Caco-2 (cell line): Measurements from ENCODE around the gene GHDC. TPM values are rescaled to one million over a fixed set of nuclear protein-coding genes. Genes with fewer than 3 reads are reported as not detected.

ENCODE experiments used
- BruUV-seq: library from RNA; stranded (reverse); fragments of 400-500 nt; replicated peaks from 2 replicates; lab custom pipeline; 2021; lab: Mats Ljungman, UMichigan
- CTCF ChIA-PET: fragments of 300-600 bp; sonication (Branson Sonifier 250); formaldehyde crosslinking; loops from one replicate; lab custom pipeline; 2022; ENCODE audit warnings: antibody characterized with exemption; lab: Charles Lee
- POLR2A ChIA-PET: fragments of 300-600 bp; sonication (Branson Sonifier 250); formaldehyde crosslinking; loops from one replicate; lab custom pipeline; 2022; ENCODE audit warnings: antibody characterized with exemption; lab: Charles Lee
- DNase-seq, 2 experiments: peaks; one replicate each; pipeline versions ENCODE4 v3.0.0 to v3.0.0-alpha.2; 2020 to 2022
- H3K27me3 ChIP-seq: replicated peaks from 2 replicates; pipeline ENCODE4 v1.6.0; 2011; ENCODE audit warnings: low read length; ENCODE audit not compliant: control insufficient read depth, insufficient read depth
- H3K36me3 ChIP-seq: 2 replicates; pipeline ENCODE4 v1.5.1; 2011; ENCODE audit warnings: low read length; ENCODE audit not compliant: control insufficient read depth, insufficient read depth
- H3K4me1 ChIP-seq: fragments of 250-450 bp; sonication (Bioruptor Pico); 2 replicates; pipeline ENCODE4 v1.5.1; 2020; ENCODE audit warnings: mild to moderate bottlenecking
- H3K4me3 ChIP-seq: 2 replicates; pipeline ENCODE4 v1.5.1; 2011; ENCODE audit warnings: low read depth, mild to moderate bottlenecking, control low read depth, low read length
- H3K9me3 ChIP-seq: fragments of 250-450 bp; sonication (Bioruptor Pico); 2 replicates; pipeline ENCODE4 v1.5.1; 2020; ENCODE audit warnings: mild to moderate bottlenecking, moderate library complexity
- H3K27ac Mint-ChIP-seq: one replicate; pipeline ENCODE4 v1.8.0; 2022; ENCODE audit warnings: mixed read lengths; ENCODE audit not compliant: unreplicated experiment
- H3K27me3 Mint-ChIP-seq: one replicate; pipeline ENCODE4 v1.8.0; 2022; ENCODE audit warnings: mixed read lengths; ENCODE audit not compliant: insufficient read depth, unreplicated experiment
- H3K36me3 Mint-ChIP-seq: one replicate; pipeline ENCODE4 v1.8.0; 2022; ENCODE audit warnings: mild to moderate bottlenecking, mixed read lengths; ENCODE audit not compliant: insufficient read depth, unreplicated experiment
- H3K4me1 Mint-ChIP-seq: one replicate; pipeline ENCODE4 v1.8.0; 2022; ENCODE audit warnings: low read depth, mixed read lengths; ENCODE audit not compliant: unreplicated experiment
- H3K4me3 Mint-ChIP-seq: one replicate; pipeline ENCODE4 v1.8.0; 2022; ENCODE audit warnings: mild to moderate bottlenecking, moderate library complexity, mixed read lengths; ENCODE audit not compliant: unreplicated experiment
- H3K9me3 Mint-ChIP-seq: one replicate; pipeline ENCODE4 v1.8.0; 2022; ENCODE audit warnings: mixed read lengths; ENCODE audit not compliant: unreplicated experiment
- intact Hi-C: fragments of 100-400 bp; cut with micrococcal nuclease; formaldehyde crosslinking; loops from one replicate; pipeline ENCODE4 v1.10.0; 2022; ENCODE audit not compliant: unreplicated experiment
- total RNA-seq: library from RNA; stranded (reverse); gene quantifications from 2 replicates; pipeline ENCODE4 v1.2.3, GENCODE V29; 2022
- TF ChIP-seq, protein P1 (sequence below), 2 experiments: fragments of 200-600 bp in 1 of 2; IDR thresholded peaks; 1 replicate in 1 of 2; 2 replicates in 1 of 2; pipeline versions ENCODE4 v1.5.1 to v1.8.0; 2011 to 2022; ENCODE audit warnings: antibody characterized with exemption in 1 of 2, control low read depth in 1 of 2, inconsistent platforms in 1 of 2, low read depth in 1 of 2, low read length in 1 of 2, mild to moderate bottlenecking in 1 of 2, moderate library complexity in 1 of 2; ENCODE audit not compliant: insufficient read depth in 1 of 2, severe bottlenecking in 1 of 2, unreplicated experiment in 1 of 2

Gene GHDC
- total RNA-seq, 1 experiment from 2014 or later: 17.7 TPM

DNA sequence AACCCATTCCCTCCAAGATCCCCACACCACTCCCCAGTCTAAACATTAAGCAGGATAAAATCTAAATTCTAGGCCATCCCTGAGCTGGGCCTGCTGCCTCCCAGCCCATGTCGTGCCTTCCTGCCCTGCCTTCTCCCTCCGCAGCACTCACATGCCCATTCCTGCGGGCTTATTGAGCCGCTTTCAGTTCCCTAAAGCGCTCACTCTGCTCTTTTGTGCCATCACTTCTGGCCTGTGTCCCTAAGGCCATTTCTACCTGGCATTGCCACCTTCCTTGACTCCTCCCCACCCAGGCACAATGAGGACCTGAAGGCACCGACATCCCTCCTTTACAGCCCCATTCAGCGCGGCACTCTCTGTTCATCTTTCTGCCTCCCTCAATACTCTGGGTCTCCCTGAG is 26.5 kb downstream of the GHDC start:
- no peaks in the 10 kb centered on the region for H3K27me3 Mint-ChIP-seq
- H3K36me3 Mint-ChIP-seq: no peaks in the 10 kb centered on the region
- H3K9me3 ChIP-seq: no peaks in the 10 kb centered on the region
- DNase-seq: no peak
- 0 out of 2 replicates have a peak, but pooled peaks cover 1% of the 10 kb centered on the region for H3K27me3 ChIP-seq
- no peaks in the 10 kb centered on the region for H3K9me3 Mint-ChIP-seq
- TF ChIP-seq, protein P1, sequence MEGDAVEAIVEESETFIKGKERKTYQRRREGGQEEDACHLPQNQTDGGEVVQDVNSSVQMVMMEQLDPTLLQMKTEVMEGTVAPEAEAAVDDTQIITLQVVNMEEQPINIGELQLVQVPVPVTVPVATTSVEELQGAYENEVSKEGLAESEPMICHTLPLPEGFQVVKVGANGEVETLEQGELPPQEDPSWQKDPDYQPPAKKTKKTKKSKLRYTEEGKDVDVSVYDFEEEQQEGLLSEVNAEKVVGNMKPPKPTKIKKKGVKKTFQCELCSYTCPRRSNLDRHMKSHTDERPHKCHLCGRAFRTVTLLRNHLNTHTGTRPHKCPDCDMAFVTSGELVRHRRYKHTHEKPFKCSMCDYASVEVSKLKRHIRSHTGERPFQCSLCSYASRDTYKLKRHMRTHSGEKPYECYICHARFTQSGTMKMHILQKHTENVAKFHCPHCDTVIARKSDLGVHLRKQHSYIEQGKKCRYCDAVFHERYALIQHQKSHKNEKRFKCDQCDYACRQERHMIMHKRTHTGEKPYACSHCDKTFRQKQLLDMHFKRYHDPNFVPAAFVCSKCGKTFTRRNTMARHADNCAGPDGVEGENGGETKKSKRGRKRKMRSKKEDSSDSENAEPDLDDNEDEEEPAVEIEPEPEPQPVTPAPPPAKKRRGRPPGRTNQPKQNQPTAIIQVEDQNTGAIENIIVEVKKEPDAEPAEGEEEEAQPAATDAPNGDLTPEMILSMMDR (IDR thresholded peaks at IDR 0.05; ENCODE audit: insufficient read depth in 1 of 2, low read depth in 1 of 2, low read length in 1 of 2, severe bottlenecking in 1 of 2, unreplicated experiment in 1 of 2): no peak
- no peak overlapping the region for H3K27ac Mint-ChIP-seq
- intact Hi-C loops: no loop called here
- BruUV-seq: no TSS peak
- H3K36me3 ChIP-seq: no peaks in the 10 kb centered on the region
- no peaks in the 10 kb centered on the region for H3K4me1 ChIP-seq
- ChIA-PET CTCF (no interaction called here), POLR2A (no interaction called here)
- no peaks in the 10 kb centered on the region for H3K4me1 Mint-ChIP-seq
- H3K4me3 ChIP-seq: no peak overlapping the region
- H3K4me3 Mint-ChIP-seq: no peak overlapping the region

- no TSS peak for BruUV-seq
- Mint-ChIP-seq H3K27me3 (no peaks in the 10 kb centered on the region), H3K27ac (no peak overlapping the region), H3K4me3 (no peak overlapping the region), H3K9me3 (no peaks in the 10 kb centered on the region), H3K4me1 (no peaks in the 10 kb centered on the region), H3K36me3 (no peaks in the 10 kb centered on the region)
- Histone ChIP-seq H3K4me3 (no peak overlapping the region), H3K4me1 (no peaks in the 10 kb centered on the region), H3K27me3 (no peaks in the 10 kb centered on the region), H3K36me3 (no peaks in the 10 kb centered on the region), H3K9me3 (no peaks in the 10 kb centered on the region)
- DNase-seq: no peak
- ChIA-PET POLR2A (no interaction called here), CTCF (no interaction called here)
- intact Hi-C loops: no loop called here
- TF ChIP-seq, protein P1 (IDR thresholded peaks at IDR 0.05; ENCODE audit: insufficient read depth in 1 of 2, low read depth in 1 of 2, low read length in 1 of 2, severe bottlenecking in 1 of 2, unreplicated experiment in 1 of 2): no peak
These were observed 28.0 kb downstream of the GHDC start for GRCh38 chr17:42166196-42166763.

DNA sequence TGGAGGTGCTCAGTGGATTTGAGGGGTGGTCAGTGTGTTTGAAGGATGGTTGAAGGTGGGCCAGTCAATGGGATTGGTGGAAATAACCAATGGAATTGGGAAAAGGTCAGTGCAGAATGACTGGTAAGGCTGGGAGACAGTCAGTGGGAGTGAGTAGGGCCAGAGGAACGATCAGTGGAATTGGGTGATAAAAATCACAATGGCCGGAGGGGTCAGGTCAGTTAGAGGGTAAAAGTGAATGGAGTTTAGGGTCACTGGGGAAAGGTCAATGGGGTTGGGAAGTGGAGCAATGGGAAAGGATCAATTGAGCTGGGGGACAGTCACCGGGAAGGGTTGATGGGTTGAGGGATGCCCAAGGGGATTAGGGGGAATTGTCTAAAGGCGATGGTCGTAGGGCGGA is 28.5 kb downstream of the GHDC start:
- no peaks in the 10 kb centered on the region for H3K36me3 Mint-ChIP-seq
- H3K4me3 Mint-ChIP-seq: no peak overlapping the region
- CTCF ChIA-PET: no interaction called here
- Histone ChIP-seq H3K27me3 (no peaks in the 10 kb centered on the region), H3K9me3 (no peaks in the 10 kb centered on the region), H3K4me3 (no peak overlapping the region), H3K36me3 (no peaks in the 10 kb centered on the region), H3K4me1 (no peaks in the 10 kb centered on the region)
- no peak for DNase-seq
- intact Hi-C loops: no loop called here
- no TSS peak for BruUV-seq
- H3K9me3 Mint-ChIP-seq: no peaks in the 10 kb centered on the region
- POLR2A ChIA-PET: no interaction called here
- TF ChIP-seq, protein P1 (IDR thresholded peaks at IDR 0.05; ENCODE audit: insufficient read depth in 1 of 2, low read depth in 1 of 2, low read length in 1 of 2, severe bottlenecking in 1 of 2, unreplicated experiment in 1 of 2): no peak
- H3K27me3 Mint-ChIP-seq: no peaks in the 10 kb centered on the region
- no peak overlapping the region for H3K27ac Mint-ChIP-seq
- no peaks in the 10 kb centered on the region for H3K4me1 Mint-ChIP-seq
